ENCODE results near the gene RERE. TPM values are rescaled to one million over a fixed set of nuclear protein-coding genes. Genes with fewer than 3 reads are reported as not detected.

Gene RERE
- total RNA-seq, 1 experiment from 2014 or later = 161 TPM

- TF ChIP-seq ZNF281 (CRISPR knock-in tag; IDR thresholded peaks at IDR 0.05) = no peak
- TF ChIP-seq MXD4 (CRISPR knock-in tag; IDR thresholded peaks at IDR 0.05; ENCODE audit: borderline replicate concordance) = no peak
Observed at GRCh38 chr1:8481650-8482380, 335.6 kb downstream of the RERE start (continued).

- POLR2A ChIA-PET = no interaction called here
- no peaks in the 10 kb centered on the region for H3K9me3 Mint-ChIP-seq
- no peaks in the 10 kb centered on the region for H3K27me3 Mint-ChIP-seq (ENCODE audit: low read depth)
- CTCF ChIA-PET = interaction anchor here (0.6 to 2.3 kb wide), 6 partner anchors 9 to 370 kb away, joined by 3 to 11 read pairs (median 4); no protein-coding TSS in a partner anchor
- H3K27ac Mint-ChIP-seq = no peak overlapping the region
- peaks cover 60% of the 10 kb centered on the region for H3K4me1 Mint-ChIP-seq
- DNase-seq (ENCODE audit: low spot score) = no peak
- ATAC-seq = peak; percentile 75
- H3K36me3 Mint-ChIP-seq = peaks cover 3% of the 10 kb centered on the region; the same call in 1 of the 2 replicates
- TF ChIP-seq SP1 (CRISPR knock-in tag; conservative IDR thresholded peaks at IDR 0.05) (no peak), ZNF532 (CRISPR knock-in tag; IDR thresholded peaks at IDR 0.05; ENCODE audit: borderline replicate concordance) (no peak), MXD4 (CRISPR knock-in tag; IDR thresholded peaks at IDR 0.05; ENCODE audit: borderline replicate concordance) (no peak), AFF4 (CRISPR knock-in tag; IDR thresholded peaks at IDR 0.05; ENCODE audit: borderline replicate concordance) (no peak), SOX15 (CRISPR knock-in tag; IDR thresholded peaks at IDR 0.05) (no peak), CREB1 (CRISPR knock-in tag; IDR thresholded peaks at IDR 0.05) (no peak)
- H3K4me3 Mint-ChIP-seq = no peak overlapping the region
Observed at GRCh38 chr1:8478566-8478965, 338.9 kb downstream of the RERE start.

GRCh38 chr1:8477983-8478362 is 339.5 kb downstream of the RERE start:
- no peak overlapping the region for H3K4me3 Mint-ChIP-seq
- POLR2A ChIA-PET = no interaction called here
- no peak for ATAC-seq
- H3K36me3 Mint-ChIP-seq = peaks cover 3% of the 10 kb centered on the region; the same call in 1 of the 2 replicates
- peak overlapping the region; percentile 52 for H3K27ac Mint-ChIP-seq
- no peaks in the 10 kb centered on the region for H3K9me3 Mint-ChIP-seq
- TF ChIP-seq GRHL2 (CRISPR knock-in tag; IDR thresholded peaks at IDR 0.05; ENCODE audit: insufficient replicate concordance, severe bottlenecking) (no peak), E2F1 (CRISPR knock-in tag; IDR thresholded peaks at IDR 0.05) (no peak), ETV6 (CRISPR knock-in tag; IDR thresholded peaks at IDR 0.05) (no peak)
- CTCF ChIA-PET = interaction anchor here (0.6 to 2.3 kb wide), 6 partner anchors 9 to 371 kb away, joined by 3 to 11 read pairs (median 4); no protein-coding TSS in a partner anchor
- no peak for DNase-seq (ENCODE audit: low spot score)
- H3K27me3 Mint-ChIP-seq (ENCODE audit: low read depth) = no peaks in the 10 kb centered on the region
- H3K4me1 Mint-ChIP-seq = peaks cover 60% of the 10 kb centered on the region

Data from WTC11 (cell line).